ENCODE data around the gene MPHOSPH6.

- TF ChIP-seq EZH2 (IDR thresholded peaks at IDR 0.05) = no peak
- TF ChIP-seq CTCF (IDR thresholded peaks at IDR 0.05) = no peak
Measured at GRCh38 chr16:82182266-82183003, 12.4 kb upstream of the MPHOSPH6 start.

Measured in neural progenitor cell (in vitro differentiated cells).